Activated CD8-positive, alpha-beta memory T cell treated with anti-CD3 and anti-CD28 coated beads, Interleukin-2, amount 10 ng/mL, durations not matched to agents 7 days and 5 days (primary cell): Measurements from ENCODE around the gene KCTD21. TPM values are rescaled to one million over a fixed set of nuclear protein-coding genes. Genes with fewer than 3 reads are reported as not detected.
"Not testable (repeated sequence)": the region's sequence is repeated elsewhere in the genome, so short reads cannot be mapped to it uniquely, and the experiment has no call there.

Source experiments
- ATAC-seq: fragments of 150-1000 bp; cut with Tn5 transposase; one replicate; pipeline ENCODE4 v1.10.0; 2021; ENCODE audit warnings: moderate library complexity
- CTCF ChIA-PET: fragments of 350-600 bp; sonication (Branson Sonifier 250); formaldehyde crosslinking; loops from one replicate; lab custom pipeline; 2021; ENCODE audit warnings: antibody characterized with exemption; lab: Charles Lee
- DNase-seq: peaks from one replicate; pipeline ENCODE4 v3.0.0-alpha.2; 2020
- H3K27ac Mint-ChIP-seq: one replicate; pipeline ENCODE4 v1.8.0; 2021; ENCODE audit warnings: mild to moderate bottlenecking, mixed read lengths
- H3K27me3 Mint-ChIP-seq: one replicate; pipeline ENCODE4 v1.8.0; 2021; ENCODE audit warnings: mixed read lengths
- H3K36me3 Mint-ChIP-seq: one replicate; pipeline ENCODE4 v1.8.0; 2021; ENCODE audit warnings: mild to moderate bottlenecking, mixed read lengths
- H3K4me1 Mint-ChIP-seq: one replicate; pipeline ENCODE4 v1.8.0; 2021; ENCODE audit warnings: mixed read lengths
- H3K4me3 Mint-ChIP-seq: one replicate; pipeline ENCODE4 v1.8.0; 2021; ENCODE audit warnings: mild to moderate bottlenecking, moderate library complexity, mixed read lengths
- H3K9me3 Mint-ChIP-seq: one replicate; pipeline ENCODE4 v1.8.0; 2022; ENCODE audit warnings: low read depth, mixed read lengths
- total RNA-seq, 2 experiments: library from RNA; stranded (reverse); gene quantifications; one replicate each; pipeline ENCODE4 v1.2.3, GENCODE V29; 2021

KCTD21 gene
- total RNA-seq, 2 experiments from 2014 or later: 6.4 to 7.3 TPM

GRCh38 chr11:78224506-78224905 is 36.1 kb upstream of the KCTD21 start:
- ATAC-seq (no peak), DNase-seq (no peak)
- H3K9me3 Mint-ChIP-seq: no peaks in the 10 kb centered on the region
- CTCF ChIA-PET: interaction anchor here (1.1 kb wide), 1 partner anchor 22 kb away, joined by 3 read pairs; no protein-coding TSS in a partner anchor
- no peak overlapping the region for H3K4me3 Mint-ChIP-seq
- peaks cover 27% of the 10 kb centered on the region for H3K4me1 Mint-ChIP-seq
- no peaks in the 10 kb centered on the region for H3K27me3 Mint-ChIP-seq
- peaks cover 21% of the 10 kb centered on the region for H3K36me3 Mint-ChIP-seq
- H3K27ac Mint-ChIP-seq: no peak overlapping the region

DNA sequence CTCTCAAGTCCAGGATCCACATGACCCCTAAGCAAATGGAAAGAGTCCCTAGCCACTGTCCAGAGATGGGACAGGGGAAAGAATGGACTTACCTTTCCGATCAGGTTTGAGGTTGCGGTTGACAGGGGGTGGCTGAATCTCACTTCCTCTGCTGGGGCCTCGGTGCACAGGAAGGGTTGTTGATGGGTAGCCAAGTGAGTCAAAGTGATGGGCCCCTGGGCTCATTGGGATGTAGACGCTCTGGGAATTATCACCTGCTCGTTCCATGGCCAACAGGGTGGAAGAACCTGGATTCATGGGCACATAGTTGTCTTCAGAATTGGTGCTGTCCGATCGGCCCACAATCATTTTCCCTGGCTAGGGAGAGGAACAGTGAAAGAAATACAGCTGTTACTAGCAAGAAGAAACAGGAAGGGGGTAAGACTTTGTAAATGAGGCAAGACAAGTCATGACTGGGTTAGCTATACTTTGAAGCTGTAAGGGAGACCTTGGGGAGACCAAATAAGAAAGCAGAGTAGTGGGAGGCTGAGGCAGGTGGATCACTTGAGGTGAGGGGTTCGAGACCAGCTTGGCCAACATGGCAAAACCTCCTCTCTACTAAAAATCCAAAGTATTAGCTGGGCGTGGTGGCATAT is 35.0 kb upstream of the KCTD21 start:
- no peaks in the 10 kb centered on the region for H3K27me3 Mint-ChIP-seq
- CTCF ChIA-PET: interaction anchor here (1.1 kb wide), 1 partner anchor 21 kb away, joined by 3 read pairs; no protein-coding TSS in a partner anchor

GRCh38 chr11:78222726-78223125 is 34.3 kb upstream of the KCTD21 start:
- Mint-ChIP-seq H3K4me1 (peaks cover 15% of the 10 kb centered on the region), H3K36me3 (peaks cover 27% of the 10 kb centered on the region)
- H3K4me3 Mint-ChIP-seq, H3K9me3 Mint-ChIP-seq, CTCF ChIA-PET, H3K27me3 Mint-ChIP-seq, ATAC-seq, H3K27ac Mint-ChIP-seq, DNase-seq: not testable (repeated sequence)

More for the DNA sequence above, 35.0 kb upstream of the KCTD21 start:
- ATAC-seq: no peak
- Mint-ChIP-seq H3K4me3 (no peak overlapping the region), H3K27ac (no peak overlapping the region), H3K9me3 (no peaks in the 10 kb centered on the region), H3K36me3 (peaks cover 24% of the 10 kb centered on the region), H3K4me1 (peaks cover 19% of the 10 kb centered on the region)
- no peak for DNase-seq

DNA sequence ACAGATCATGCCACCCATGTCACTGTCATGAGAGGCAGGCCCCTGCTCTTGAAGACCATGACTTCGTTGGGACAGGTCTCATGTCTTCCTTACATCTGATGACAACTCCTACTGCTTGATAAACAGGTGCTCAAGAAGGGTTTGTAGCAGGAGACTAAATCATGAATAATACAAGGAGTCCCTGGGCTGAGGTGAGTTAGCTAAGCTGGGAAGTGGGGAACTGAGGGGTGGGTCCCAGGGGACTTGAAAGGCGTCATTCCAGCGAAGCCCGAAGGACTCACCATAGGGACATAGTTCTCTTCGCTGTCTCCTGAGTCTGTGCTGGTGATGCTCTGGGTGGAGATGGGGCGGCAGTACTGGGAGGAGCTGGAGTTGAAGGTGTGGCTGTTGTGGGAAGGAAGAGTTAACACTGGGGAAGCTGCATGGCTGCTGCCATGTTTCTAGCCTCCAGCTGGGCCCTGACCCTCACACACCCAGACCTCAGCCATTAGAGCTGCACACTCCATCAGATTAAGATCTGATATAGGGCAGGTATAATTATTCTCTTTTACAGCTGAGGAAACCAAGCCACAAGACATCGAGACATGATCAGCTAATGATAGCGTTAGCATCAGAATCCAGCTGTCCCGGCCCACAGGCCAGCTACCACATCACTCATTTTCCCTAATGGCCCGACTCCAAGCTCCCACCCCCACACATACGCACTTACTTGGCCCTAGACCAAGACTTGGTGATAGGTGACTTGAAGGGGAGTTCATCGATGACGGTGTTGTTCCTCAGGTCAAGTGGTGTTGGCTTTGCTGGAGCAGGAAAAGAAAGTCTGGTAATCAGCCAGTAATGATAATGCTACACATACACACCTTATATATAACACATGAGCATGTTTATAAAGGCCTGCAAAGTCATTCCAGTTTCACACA is 33.2 kb upstream of the KCTD21 start:
- Mint-ChIP-seq H3K27me3 (no peaks in the 10 kb centered on the region), H3K9me3 (no peaks in the 10 kb centered on the region), H3K36me3 (peaks cover 35% of the 10 kb centered on the region), H3K4me1 (peaks cover 12% of the 10 kb centered on the region), H3K27ac (no peak overlapping the region), H3K4me3 (no peak overlapping the region)
- CTCF ChIA-PET: interaction anchor here (1.3 to 1.8 kb wide), 2 partner anchors 343 to 345 kb away, joined by 3 read pairs; no protein-coding TSS in a partner anchor
- ATAC-seq (no peak), DNase-seq (no peak)

- Mint-ChIP-seq H3K4me3 (no peak overlapping the region), H3K27ac (no peak overlapping the region), H3K36me3 (peaks cover 35% of the 10 kb centered on the region), H3K27me3 (no peaks in the 10 kb centered on the region), H3K4me1 (peaks cover 11% of the 10 kb centered on the region), H3K9me3 (no peaks in the 10 kb centered on the region)
- no peak for ATAC-seq
- DNase-seq: no peak
- CTCF ChIA-PET: interaction anchor here (1.8 kb wide), 1 partner anchor 346 kb away, joined by 3 read pairs; no protein-coding TSS in a partner anchor
These were observed 32.1 kb upstream of the KCTD21 start for GRCh38 chr11:78220218-78221157.

DNA sequence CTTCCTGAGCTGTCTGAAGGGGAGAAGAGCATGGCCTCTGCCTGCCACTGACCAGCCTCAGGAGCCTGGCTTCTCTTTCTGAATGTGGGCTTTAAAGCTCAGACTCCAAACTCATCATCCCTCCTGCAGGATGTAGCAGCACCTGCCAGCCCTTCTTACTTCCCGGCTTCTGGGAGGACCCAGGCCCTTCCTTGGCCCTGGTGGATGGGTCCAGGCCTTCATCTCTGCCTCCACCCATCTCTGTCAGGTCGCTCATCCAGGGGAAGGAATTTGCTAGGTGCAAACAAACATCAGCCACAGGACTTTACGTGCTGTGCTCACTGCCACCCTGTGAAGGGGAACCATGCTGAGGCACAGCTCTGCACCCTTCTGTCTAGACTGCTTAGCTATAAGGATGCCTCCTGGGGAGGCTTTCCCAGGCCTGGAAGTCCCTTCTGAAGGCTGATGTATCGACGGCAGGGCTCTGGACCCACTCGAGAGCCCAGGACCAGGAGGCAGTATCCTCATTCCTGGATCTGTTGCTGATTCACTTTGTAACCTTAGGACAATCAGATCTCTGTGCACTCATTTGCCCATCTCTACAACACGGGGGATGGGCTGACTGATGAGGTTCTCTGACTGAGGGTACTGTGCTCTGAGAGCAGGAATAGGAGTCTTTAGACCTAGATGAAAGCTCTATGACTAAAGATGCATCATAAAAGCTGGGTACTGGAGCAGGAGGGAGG is 31.2 kb upstream of the KCTD21 start:
- Mint-ChIP-seq H3K27me3 (no peaks in the 10 kb centered on the region), H3K4me3 (no peak overlapping the region), H3K36me3 (peaks cover 28% of the 10 kb centered on the region), H3K27ac (no peak overlapping the region), H3K9me3 (no peaks in the 10 kb centered on the region), H3K4me1 (peaks cover 7% of the 10 kb centered on the region)
- no peak for ATAC-seq
- DNase-seq: no peak
- CTCF ChIA-PET: interaction anchor here (1.3 kb wide), 1 partner anchor 345 kb away, joined by 4 read pairs; no protein-coding TSS in a partner anchor

DNA sequence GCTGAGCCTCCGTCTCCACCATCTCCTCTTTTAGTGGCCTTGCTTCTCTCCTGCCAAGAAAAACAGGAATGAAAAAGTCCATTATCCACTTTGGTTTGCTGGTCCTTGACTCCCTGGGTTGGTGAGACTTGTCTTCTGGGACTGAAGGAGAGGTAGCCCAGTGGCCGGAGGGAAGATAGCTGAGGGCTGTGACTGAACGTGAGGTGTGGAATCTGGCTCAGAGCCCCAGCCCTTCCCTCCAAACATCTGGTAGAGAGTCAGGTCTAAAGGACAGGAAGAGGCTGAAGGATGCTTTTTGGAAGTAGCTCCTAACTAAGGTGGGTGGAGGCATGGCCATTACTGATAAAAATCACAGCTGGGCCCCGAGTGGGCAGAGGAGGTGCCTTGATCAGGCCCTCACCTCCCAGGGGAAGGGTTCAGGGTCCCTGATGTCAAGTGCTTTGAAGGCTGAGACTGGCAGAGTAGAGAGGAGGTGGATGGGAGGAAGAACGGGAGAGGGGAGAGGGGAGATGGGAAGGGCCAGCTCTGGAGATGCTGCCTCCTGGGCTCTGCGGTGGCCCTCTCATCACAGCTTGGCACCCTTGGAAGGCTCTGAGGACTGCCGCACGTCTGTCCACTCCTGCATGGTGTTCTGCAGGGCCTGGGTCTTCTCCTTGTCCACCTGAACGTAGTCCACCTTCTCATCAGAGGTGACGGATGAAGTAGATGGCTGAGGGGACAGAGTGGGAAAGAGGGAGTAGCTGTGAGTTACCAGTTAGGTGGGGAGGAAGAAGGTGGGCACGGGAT is 30.5 kb upstream of the KCTD21 start:
- DNase-seq (no peak), ATAC-seq (no peak)
- Mint-ChIP-seq H3K4me1 (peaks cover 7% of the 10 kb centered on the region), H3K27me3 (no peaks in the 10 kb centered on the region), H3K27ac (no peak overlapping the region), H3K36me3 (peaks cover 25% of the 10 kb centered on the region), H3K4me3 (no peak overlapping the region), H3K9me3 (no peaks in the 10 kb centered on the region)
- CTCF ChIA-PET: interaction anchor here (1.3 kb wide), 1 partner anchor 345 kb away, joined by 4 read pairs; no protein-coding TSS in a partner anchor

GRCh38 chr11:78217650-78218541 is 29.5 kb upstream of the KCTD21 start:
- Mint-ChIP-seq H3K4me3 (no peak overlapping the region), H3K27ac (no peak overlapping the region), H3K4me1 (peaks cover 5% of the 10 kb centered on the region), H3K9me3 (no peaks in the 10 kb centered on the region), H3K27me3 (no peaks in the 10 kb centered on the region), H3K36me3 (peaks cover 22% of the 10 kb centered on the region)
- CTCF ChIA-PET: interaction anchor here (0.6 to 1.3 kb wide), 2 partner anchors 10 to 346 kb away, joined by 3 to 4 read pairs; no protein-coding TSS in a partner anchor
- ATAC-seq (peak; percentile 30), DNase-seq (peak; percentile 31)

- H3K4me1 Mint-ChIP-seq: peaks cover 5% of the 10 kb centered on the region
- peak overlapping the region; percentile 13 for H3K27ac Mint-ChIP-seq
- CTCF ChIA-PET: interaction anchor here (1.7 kb wide), 1 partner anchor 348 kb away, joined by 4 read pairs; no protein-coding TSS in a partner anchor
- no peak overlapping the region for H3K4me3 Mint-ChIP-seq
- no peaks in the 10 kb centered on the region for H3K9me3 Mint-ChIP-seq
- ATAC-seq (no peak), DNase-seq (no peak)
- peaks cover 29% of the 10 kb centered on the region for H3K36me3 Mint-ChIP-seq
- H3K27me3 Mint-ChIP-seq: no peaks in the 10 kb centered on the region
These were observed 28.3 kb upstream of the KCTD21 start for GRCh38 chr11:78216571-78217287.

DNA sequence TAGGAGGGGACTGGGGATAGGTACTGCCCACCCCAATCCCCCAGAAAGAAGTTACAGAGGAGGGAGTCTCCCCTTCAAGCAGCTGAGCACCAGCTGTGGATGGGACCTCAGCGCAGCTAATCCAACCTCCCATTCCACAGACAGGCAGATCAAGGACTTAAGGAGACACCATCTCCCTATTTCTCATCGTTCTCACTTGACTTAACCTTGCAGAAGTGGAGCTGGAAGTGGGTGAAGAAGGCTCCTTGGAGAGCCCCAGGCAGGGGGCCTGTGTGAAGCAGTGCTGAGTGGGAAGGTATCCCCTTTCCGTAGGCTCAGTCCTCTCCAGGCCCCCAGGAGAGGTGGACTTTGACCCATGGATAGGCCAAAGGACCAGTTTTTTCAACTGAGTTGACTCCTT is 27.6 kb upstream of the KCTD21 start:
- H3K9me3 Mint-ChIP-seq: no peaks in the 10 kb centered on the region
- H3K4me1 Mint-ChIP-seq: peaks cover 5% of the 10 kb centered on the region
- H3K27ac Mint-ChIP-seq: no peak overlapping the region
- no peaks in the 10 kb centered on the region for H3K27me3 Mint-ChIP-seq
- no peak overlapping the region for H3K4me3 Mint-ChIP-seq
- ATAC-seq (no peak), DNase-seq (no peak)
- peaks cover 30% of the 10 kb centered on the region for H3K36me3 Mint-ChIP-seq
- CTCF ChIA-PET: interaction anchor here (1.7 kb wide), 1 partner anchor 348 kb away, joined by 4 read pairs; no protein-coding TSS in a partner anchor
